GM13976 (cell line): ENCODE measurements around the gene NCAPD3.

Experiments
- DNase-seq: peaks from one replicate; pipeline ENCODE4 v3.0.0; 2012; ENCODE audit warnings: low spot score
- CTCF ChIP-seq: IDR thresholded peaks from 2 replicates; pipeline ENCODE4 v1.5.1; 2012; ENCODE audit warnings: borderline replicate concordance, mild to moderate bottlenecking; ENCODE audit not compliant: insufficient read depth; ENCODE audit errors: extremely low read depth, missing control alignments, control extremely low read depth
- in situ Hi-C: fragments of 300-500 bp; cut with MboI; formaldehyde crosslinking; loops from one replicate; pipeline ENCODE4 v1.12.0; 2022; ENCODE audit warnings: low sequenced_read_pairs, mixed read lengths, inconsistent platforms; ENCODE audit not compliant: unreplicated experiment

Gene NCAPD3

GRCh38 chr11:134140961-134141490 is 82.7 kb downstream of the NCAPD3 start:
- in situ Hi-C loops = loop anchor here (10.0 kb wide), 1 partner anchor 216 kb away; no protein-coding TSS in a partner anchor
- no peak for TF ChIP-seq CTCF
- no peak for DNase-seq

GRCh38 chr11:134139873-134140331 is 83.9 kb downstream of the NCAPD3 start:
- TF ChIP-seq CTCF = peak; percentile 51
- peak; percentile 71 for DNase-seq
- in situ Hi-C loops = loop anchor here (10.0 kb wide), 1 partner anchor 215 kb away; no protein-coding TSS in a partner anchor

- no peak for DNase-seq
- TF ChIP-seq CTCF = no peak
- in situ Hi-C loops = no loop called here
Measured at GRCh38 chr11:134139303-134139872, 84.4 kb downstream of the NCAPD3 start.

- DNase-seq = no peak
- in situ Hi-C loops = no loop called here
- TF ChIP-seq CTCF = no peak
Measured at GRCh38 chr11:134138376-134138775, 85.4 kb downstream of the NCAPD3 start.

GRCh38 chr11:134134167-134134566 is 89.6 kb downstream of the NCAPD3 start:
- no peak for DNase-seq
- in situ Hi-C loops = no loop called here
- TF ChIP-seq CTCF = no peak

- in situ Hi-C loops = no loop called here
- TF ChIP-seq CTCF = no peak
- DNase-seq = no peak
Measured at GRCh38 chr11:134132808-134133207, 91.0 kb downstream of the NCAPD3 start.
